HG02571 (cell line): ENCODE data around the gene CRADD.
"Not testable (repeated sequence)": the region's sequence is repeated elsewhere in the genome, so short reads cannot be mapped to it uniquely, and the experiment has no call there.

Source experiments
- ATAC-seq: cut with Tn5 transposase; IDR thresholded peaks from one replicate; pipeline ENCODE4 v1.9.1; 2021; ENCODE audit warnings: mild to moderate bottlenecking, moderate library complexity; ENCODE audit not compliant: unreplicated experiment

Gene CRADD

GRCh38 chr12:93862424-93862823 lies 185.2 kb downstream of the CRADD start:
- no peak for ATAC-seq

GRCh38 chr12:93865751-93866150 lies 188.6 kb downstream of the CRADD start:
- ATAC-seq, result no peak

GRCh38 chr12:93868771-93869170 lies 191.6 kb downstream of the CRADD start:
- ATAC-seq, result no peak

- no peak for ATAC-seq
Observed at GRCh38 chr12:93870020-93870795, 193.0 kb downstream of the CRADD start.

- ATAC-seq, result not testable (repeated sequence)
Observed at GRCh38 chr12:93871566-93871965, 194.4 kb downstream of the CRADD start.

- no peak for ATAC-seq
Observed at GRCh38 chr12:93873561-93873960, 196.4 kb downstream of the CRADD start.

- no peak for ATAC-seq
Observed at GRCh38 chr12:93875157-93875556, 198.0 kb downstream of the CRADD start.

- ATAC-seq, result no peak
Observed at GRCh38 chr12:93876360-93876759, 199.2 kb downstream of the CRADD start.

- no peak for ATAC-seq
Observed at GRCh38 chr12:93877446-93877845, 200.3 kb downstream of the CRADD start.

- no peak for ATAC-seq
Observed at GRCh38 chr12:93879476-93880421, 202.6 kb downstream of the CRADD start.

- ATAC-seq, result no peak
Observed at GRCh38 chr12:93880853-93881522, 203.8 kb downstream of the CRADD start.

- ATAC-seq, result no peak
Observed at GRCh38 chr12:93882763-93883162, 205.6 kb downstream of the CRADD start.

- ATAC-seq, result no peak
Observed at GRCh38 chr12:93883436-93884154, 206.4 kb downstream of the CRADD start.

GRCh38 chr12:93884794-93885460 lies 207.8 kb downstream of the CRADD start:
- no peak for ATAC-seq

GRCh38 chr12:93885973-93886532 lies 208.9 kb downstream of the CRADD start:
- not testable (repeated sequence) for ATAC-seq

- no peak for ATAC-seq
Observed at GRCh38 chr12:93886533-93887511, 209.6 kb downstream of the CRADD start.

- no peak for ATAC-seq
Observed at GRCh38 chr12:93888964-93889363, 211.8 kb downstream of the CRADD start.

- no peak for ATAC-seq
Observed at GRCh38 chr12:93889516-93890212, 212.5 kb downstream of the CRADD start.
